Endothelial cell of umbilical vein (primary cell): ENCODE data around the gene SPAG4. TPM values are rescaled to one million over a fixed set of nuclear protein-coding genes. Genes with fewer than 3 reads are reported as not detected.

Source experiments
- BruUV-seq: library from RNA; stranded (reverse); fragments of 400-500 nt; replicated peaks from 2 replicates; lab custom pipeline; 2021; lab: Mats Ljungman, UMichigan
- CTCF ChIA-PET: fragments of 300-600, 350-600 bp; sonication (Branson Sonifier 250); formaldehyde crosslinking; loops from one replicate; lab custom pipeline; 2021; ENCODE audit warnings: antibody characterized with exemption, inconsistent platforms; lab: Charles Lee
- POLR2A ChIA-PET: fragments of 300-600, 350-600 bp; sonication (Branson Sonifier 250); formaldehyde crosslinking; loops from one replicate; lab custom pipeline; 2021; ENCODE audit warnings: antibody characterized with exemption, inconsistent platforms; lab: Charles Lee
- DNase-seq: peaks from one replicate; pipeline ENCODE4 v3.0.0-alpha.2; 2011; ENCODE audit warnings: low read depth, low spot score
- FAIRE-seq: peaks from 2 replicates; lab custom pipeline; 2011; peaks lifted over from hg19 to GRCh38; lab: Jason Lieb, UNC
- H2AFZ ChIP-seq: 2 replicates; pipeline ENCODE4 v1.6.0; 2012; ENCODE audit warnings: low read depth, low read length, control low read depth, inconsistent platforms
- H3K27ac ChIP-seq: 2 replicates; pipeline ENCODE4 v1.5.1; 2011; ENCODE audit warnings: low read depth, mild to moderate bottlenecking, control low read depth, low read length, moderate library complexity; ENCODE audit not compliant: insufficient read depth
- H3K27me3 ChIP-seq, 2 experiments: 2 replicates each; pipeline versions ENCODE4 v1.6.0 to v1.6.1; 2011; ENCODE audit warnings: low read length in 2 of 2, mixed read lengths in 1 of 2; ENCODE audit not compliant: control insufficient read depth in 2 of 2, insufficient read depth in 2 of 2
- H3K36me3 ChIP-seq, 2 experiments: 2 replicates in 1 of 2; 3 replicates in 1 of 2; pipeline ENCODE4 v1.5.1; 2011; ENCODE audit warnings: low read length in 2 of 2, mild to moderate bottlenecking in 1 of 2, moderate library complexity in 1 of 2; ENCODE audit not compliant: control insufficient read depth in 2 of 2, insufficient read depth in 2 of 2; ENCODE audit errors: extremely low read depth in 1 of 2
- H3K4me1 ChIP-seq: 3 replicates; pipeline ENCODE4 v1.5.1; 2011; ENCODE audit warnings: mild to moderate bottlenecking, low read length; ENCODE audit not compliant: control insufficient read depth, insufficient read depth; ENCODE audit errors: extremely low read depth
- H3K4me2 ChIP-seq: 2 replicates; pipeline ENCODE4 v1.6.1; 2011; ENCODE audit warnings: low read length, control low read depth, mixed read lengths; ENCODE audit not compliant: insufficient read depth
- H3K4me3 ChIP-seq, 3 experiments: fragments of 200-600 bp in 1 of 3; sonication (generic), shearing (Covaris generic) in 1 of 3; replicated peaks in 1 of 3; 2 replicates each; pipeline ENCODE4 v1.5.1; 2011 to 2016; ENCODE audit warnings: control low read depth in 3 of 3, low read length in 3 of 3, mild to moderate bottlenecking in 2 of 3, inconsistent platforms in 1 of 3, low read depth in 1 of 3, moderate library complexity in 1 of 3; ENCODE audit not compliant: insufficient read depth in 1 of 3
- H3K79me2 ChIP-seq: 2 replicates; pipeline ENCODE4 v1.6.0; 2012; ENCODE audit warnings: low read length, inconsistent platforms; ENCODE audit not compliant: control insufficient read depth, insufficient read depth
- H3K9ac ChIP-seq: replicated peaks from 2 replicates; pipeline ENCODE3; 2011; ENCODE audit warnings: low read length, control low read depth; ENCODE audit not compliant: insufficient read depth; ENCODE audit errors: extremely low read depth
- H3K9me1 ChIP-seq: replicated peaks from 3 replicates; pipeline ENCODE4 v1.6.0; 2011; ENCODE audit warnings: mild to moderate bottlenecking, low read length; ENCODE audit not compliant: control insufficient read depth, insufficient read depth; ENCODE audit errors: extremely low read depth
- H3K9me3 ChIP-seq: replicated peaks from 2 replicates; pipeline ENCODE4 v1.5.1; 2012; ENCODE audit warnings: low read length, inconsistent platforms; ENCODE audit not compliant: control insufficient read depth, insufficient read depth
- H4K20me1 ChIP-seq: replicated peaks from 2 replicates; pipeline ENCODE3; 2011; ENCODE audit warnings: mild to moderate bottlenecking, low read length; ENCODE audit not compliant: control insufficient read depth, insufficient read depth; ENCODE audit errors: extremely low read depth
- EZH2 ChIP-seq: IDR thresholded peaks from 2 replicates; pipeline ENCODE4 v1.6.1; 2012; ENCODE audit warnings: borderline replicate concordance, low read depth, mild to moderate bottlenecking, moderate library complexity, low read length, inconsistent platforms; ENCODE audit not compliant: severe bottlenecking
- FOS ChIP-seq: IDR thresholded peaks from 2 replicates; pipeline ENCODE4 v1.6.1; 2011; ENCODE audit warnings: mild to moderate bottlenecking, low read length, moderate library complexity, borderline replicate concordance; ENCODE audit not compliant: insufficient read depth
- GATA2 ChIP-seq: IDR thresholded peaks from 2 replicates; pipeline ENCODE4 v1.7.0; 2011; ENCODE audit warnings: low read depth, mild to moderate bottlenecking, moderate library complexity, mixed read lengths, low read length; ENCODE audit not compliant: insufficient read length, insufficient read depth
- JUN ChIP-seq: IDR thresholded peaks from 2 replicates; pipeline ENCODE4 v1.6.1; 2011; ENCODE audit warnings: borderline replicate concordance, low read depth; ENCODE audit not compliant: insufficient read length, insufficient read depth
- MYC ChIP-seq: IDR thresholded peaks from one replicate; pipeline ENCODE4 v1.6.1; 2011; ENCODE audit warnings: mild to moderate bottlenecking, low read depth, low read length
- POLR2A ChIP-seq: IDR thresholded peaks from 2 replicates; pipeline ENCODE4 v1.6.1; 2012; ENCODE audit warnings: low read depth, mild to moderate bottlenecking, control low read depth, low read length
- POLR2AphosphoS5 ChIP-seq: IDR thresholded peaks from 2 replicates; pipeline ENCODE4 v1.6.1; 2012; ENCODE audit warnings: low read depth, mild to moderate bottlenecking, control low read depth, low read length, moderate library complexity; ENCODE audit not compliant: insufficient read depth
- dilution Hi-C: fragments of 300-500 bp; cut with MboI; formaldehyde crosslinking; loops from one replicate; pipeline ENCODE4 v1.15.0; 2019; ENCODE audit warnings: low sequenced_read_pairs; ENCODE audit not compliant: extremely low pct_ligation_motif_present
- intact Hi-C: fragments of 100-400 bp; cut with micrococcal nuclease; formaldehyde crosslinking; loops from one replicate; pipeline ENCODE4 v1.10.0; 2022
- polyA plus RNA-seq, 4 experiments: library from polyadenylated mRNA; depleted of rRNA in 3 of 4; stranded (reverse) in 3 of 4; unstranded in 1 of 4; fragments of >200 nt; gene quantifications; 2 replicates each; pipeline versions ENCODE4 v1.2.1 to v1.2.3, GENCODE V29; 2011 to 2012; ENCODE audit warnings: missing spikeins in 1 of 4
- total RNA-seq: library from RNA; stranded (reverse); gene quantifications from 2 replicates; pipeline ENCODE4 v1.2.3, GENCODE V29; 2021
- TF ChIP-seq, protein P1 (sequence below): IDR thresholded peaks from 2 replicates; pipeline ENCODE4 v1.6.1; 2011; ENCODE audit not compliant: insufficient read depth, insufficient read length
- TF ChIP-seq, protein P2 (sequence below), 2 donors: IDR thresholded peaks; 1 replicate in 1 of 2; 2 replicates in 1 of 2; pipeline ENCODE4 v1.5.1; 2011; ENCODE audit warnings: low read length in 2 of 2, mild to moderate bottlenecking in 2 of 2, moderate library complexity in 2 of 2, control low read depth in 1 of 2, inconsistent platforms in 1 of 2, low read depth in 1 of 2; ENCODE audit not compliant: insufficient read depth in 1 of 2; ENCODE audit errors: extremely low read depth in 1 of 2

The SPAG4 gene
- total and polyA plus RNA-seq, 2 donors (not counting 3 experiments of a cell fraction or from before 2014, with no cell fraction given), result 3.7 to 9.5 TPM

DNA sequence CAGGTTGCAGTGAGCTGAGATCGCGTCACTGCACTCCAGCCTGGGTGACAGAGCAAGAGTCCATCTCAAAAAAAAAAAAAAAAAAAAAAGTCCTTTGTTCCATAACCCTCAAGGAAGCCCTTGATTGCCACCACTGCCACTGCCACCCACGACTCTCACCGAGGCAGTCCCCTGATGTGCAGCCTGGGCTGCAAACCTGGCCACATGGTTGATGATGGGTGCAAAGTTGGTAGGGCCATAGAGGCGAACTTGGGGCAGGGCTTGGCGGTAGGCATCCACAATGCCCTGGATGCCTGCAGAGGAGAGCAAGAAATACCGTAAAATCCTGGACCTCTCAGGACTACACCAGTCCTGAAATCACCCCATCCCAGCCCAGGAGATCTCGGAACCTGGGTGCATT is 11.5 kb downstream of the SPAG4 start:
- H3K27ac ChIP-seq, result no peak overlapping the region
- DNase-seq, result no peak
- dilution Hi-C loops, result no loop called here
- peaks cover 6 to 40% of the 10 kb centered on the region in 2 experiments for H3K36me3 ChIP-seq
- no peaks in the 10 kb centered on the region for H3K4me1 ChIP-seq
- no peaks in the 10 kb centered on the region for H3K9me3 ChIP-seq
- BruUV-seq, result no TSS peak
- no peaks in the 10 kb centered on the region for H3K27me3 ChIP-seq
- H2AFZ ChIP-seq, result no peak overlapping the region
- no peak for FAIRE-seq
- no peaks in the 10 kb centered on the region for H3K9me1 ChIP-seq
- no peak overlapping the region for H3K4me2 ChIP-seq
- no peaks in the 10 kb centered on the region for H4K20me1 ChIP-seq
- ChIA-PET CTCF (interaction anchor here (0.8 to 1.3 kb wide), 2 partner anchors 17 to 35 kb away, joined by 3 read pairs; no protein-coding TSS in a partner anchor), POLR2A (interaction anchor here (0.6 kb wide), 1 partner anchor 92 kb away, joined by 3 read pairs; no protein-coding TSS in a partner anchor)
- no peak for TF ChIP-seq EZH2
- TF ChIP-seq, protein P1, sequence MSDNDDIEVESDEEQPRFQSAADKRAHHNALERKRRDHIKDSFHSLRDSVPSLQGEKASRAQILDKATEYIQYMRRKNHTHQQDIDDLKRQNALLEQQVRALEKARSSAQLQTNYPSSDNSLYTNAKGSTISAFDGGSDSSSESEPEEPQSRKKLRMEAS, result no peak
- no peak for TF ChIP-seq POLR2A
- TF ChIP-seq FOS, result no peak
- no peak for TF ChIP-seq GATA2
- no peak for TF ChIP-seq JUN
- TF ChIP-seq MYC, result no peak
- TF ChIP-seq POLR2AphosphoS5, result no peak
- TF ChIP-seq, protein P2, sequence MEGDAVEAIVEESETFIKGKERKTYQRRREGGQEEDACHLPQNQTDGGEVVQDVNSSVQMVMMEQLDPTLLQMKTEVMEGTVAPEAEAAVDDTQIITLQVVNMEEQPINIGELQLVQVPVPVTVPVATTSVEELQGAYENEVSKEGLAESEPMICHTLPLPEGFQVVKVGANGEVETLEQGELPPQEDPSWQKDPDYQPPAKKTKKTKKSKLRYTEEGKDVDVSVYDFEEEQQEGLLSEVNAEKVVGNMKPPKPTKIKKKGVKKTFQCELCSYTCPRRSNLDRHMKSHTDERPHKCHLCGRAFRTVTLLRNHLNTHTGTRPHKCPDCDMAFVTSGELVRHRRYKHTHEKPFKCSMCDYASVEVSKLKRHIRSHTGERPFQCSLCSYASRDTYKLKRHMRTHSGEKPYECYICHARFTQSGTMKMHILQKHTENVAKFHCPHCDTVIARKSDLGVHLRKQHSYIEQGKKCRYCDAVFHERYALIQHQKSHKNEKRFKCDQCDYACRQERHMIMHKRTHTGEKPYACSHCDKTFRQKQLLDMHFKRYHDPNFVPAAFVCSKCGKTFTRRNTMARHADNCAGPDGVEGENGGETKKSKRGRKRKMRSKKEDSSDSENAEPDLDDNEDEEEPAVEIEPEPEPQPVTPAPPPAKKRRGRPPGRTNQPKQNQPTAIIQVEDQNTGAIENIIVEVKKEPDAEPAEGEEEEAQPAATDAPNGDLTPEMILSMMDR (IDR thresholded peaks at IDR 0.05; ENCODE audit: extremely low read depth in 1 of 2, insufficient read depth in 1 of 2, low read depth in 1 of 2, low read length in 2 of 2), result no peak
- H3K4me3 ChIP-seq, result no peak overlapping the region
- H3K79me2 ChIP-seq, result no peaks in the 10 kb centered on the region
- no peak overlapping the region for H3K9ac ChIP-seq
- intact Hi-C loops, result no loop called here
